ENCODE results near the gene TNIP2.
"Not testable (repeated sequence)": the region's sequence is repeated elsewhere in the genome, so short reads cannot be mapped to it uniquely, and the experiment has no call there.

The TNIP2 gene

DNA sequence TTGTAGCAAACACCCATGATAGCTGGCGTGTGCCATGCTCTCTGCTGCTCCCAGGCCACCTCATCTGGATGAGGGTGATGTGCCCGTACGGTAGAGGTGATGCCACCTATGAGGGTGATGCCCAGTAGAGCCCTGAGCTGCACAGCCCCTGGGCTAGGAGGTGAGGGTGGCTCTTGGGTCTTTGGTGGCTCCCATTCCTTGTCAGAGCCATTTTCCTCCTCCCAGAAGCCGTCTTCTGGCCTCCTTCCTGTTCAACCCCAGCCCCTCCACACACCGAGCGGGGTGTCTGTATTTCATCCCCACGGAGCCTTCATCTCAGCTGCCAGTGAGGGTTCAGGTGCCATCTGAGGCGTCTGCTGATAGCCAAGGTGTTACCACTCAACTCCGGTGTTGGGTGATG lies 12.0 kb upstream of the TNIP2 start:
- Histone ChIP-seq H3K4me3 (no peak overlapping the region), H3K27me3 (peaks cover 0 to 3% of the 10 kb centered on the region in 2 donors), H3K4me1 (peaks cover 0 to 14% (median 3%) of the 10 kb centered on the region in 4 donors), H3K36me3 (no peaks in the 10 kb centered on the region), H3K9me3 (no peaks in the 10 kb centered on the region), H3K27ac (no peak overlapping the region)
- TF ChIP-seq, protein P1, sequence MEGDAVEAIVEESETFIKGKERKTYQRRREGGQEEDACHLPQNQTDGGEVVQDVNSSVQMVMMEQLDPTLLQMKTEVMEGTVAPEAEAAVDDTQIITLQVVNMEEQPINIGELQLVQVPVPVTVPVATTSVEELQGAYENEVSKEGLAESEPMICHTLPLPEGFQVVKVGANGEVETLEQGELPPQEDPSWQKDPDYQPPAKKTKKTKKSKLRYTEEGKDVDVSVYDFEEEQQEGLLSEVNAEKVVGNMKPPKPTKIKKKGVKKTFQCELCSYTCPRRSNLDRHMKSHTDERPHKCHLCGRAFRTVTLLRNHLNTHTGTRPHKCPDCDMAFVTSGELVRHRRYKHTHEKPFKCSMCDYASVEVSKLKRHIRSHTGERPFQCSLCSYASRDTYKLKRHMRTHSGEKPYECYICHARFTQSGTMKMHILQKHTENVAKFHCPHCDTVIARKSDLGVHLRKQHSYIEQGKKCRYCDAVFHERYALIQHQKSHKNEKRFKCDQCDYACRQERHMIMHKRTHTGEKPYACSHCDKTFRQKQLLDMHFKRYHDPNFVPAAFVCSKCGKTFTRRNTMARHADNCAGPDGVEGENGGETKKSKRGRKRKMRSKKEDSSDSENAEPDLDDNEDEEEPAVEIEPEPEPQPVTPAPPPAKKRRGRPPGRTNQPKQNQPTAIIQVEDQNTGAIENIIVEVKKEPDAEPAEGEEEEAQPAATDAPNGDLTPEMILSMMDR (IDR thresholded peaks at IDR 0.05) = no peak
- DNase-seq = peak in 1 of 2 donors; percentile 37
- intact Hi-C loops (cut with DNase I; ENCODE audit: low total_unique reads) = loop anchor here (10.0 kb wide), 2 partner anchors 97 to 167 kb away; no protein-coding TSS in a partner anchor

DNA sequence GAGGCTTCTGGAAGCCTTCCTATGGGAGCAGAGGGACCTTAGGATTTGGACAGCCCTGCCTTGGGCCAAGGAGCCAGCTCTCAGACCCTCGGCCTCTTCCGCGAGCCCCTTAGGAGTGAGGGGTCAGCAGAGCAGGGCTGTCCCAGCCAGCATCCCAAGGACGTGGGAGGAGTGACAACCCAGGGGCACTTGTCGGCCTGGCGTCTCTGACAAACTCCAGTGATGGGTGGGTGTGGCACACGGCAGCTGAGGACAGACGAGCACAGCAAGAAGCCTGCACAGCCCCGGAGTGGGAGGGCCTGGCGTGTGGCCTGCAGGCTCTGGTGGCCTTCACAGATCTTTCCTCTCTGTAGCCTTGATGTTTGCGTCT lies 11.6 kb upstream of the TNIP2 start:
- TF ChIP-seq, protein P1 (IDR thresholded peaks at IDR 0.05) = no peak
- Histone ChIP-seq H3K9me3 (no peaks in the 10 kb centered on the region), H3K4me1 (peaks cover 0 to 14% (median 3%) of the 10 kb centered on the region in 4 donors), H3K36me3 (no peaks in the 10 kb centered on the region), H3K27me3 (peaks cover 0 to 3% of the 10 kb centered on the region in 2 donors), H3K27ac (no peak overlapping the region), H3K4me3 (no peak overlapping the region)
- intact Hi-C loops (cut with DNase I; ENCODE audit: low total_unique reads) = loop anchor here (10.0 kb wide), 2 partner anchors 97 to 167 kb away; no protein-coding TSS in a partner anchor
- DNase-seq = peak in 1 of 2 donors; percentile 53

DNA sequence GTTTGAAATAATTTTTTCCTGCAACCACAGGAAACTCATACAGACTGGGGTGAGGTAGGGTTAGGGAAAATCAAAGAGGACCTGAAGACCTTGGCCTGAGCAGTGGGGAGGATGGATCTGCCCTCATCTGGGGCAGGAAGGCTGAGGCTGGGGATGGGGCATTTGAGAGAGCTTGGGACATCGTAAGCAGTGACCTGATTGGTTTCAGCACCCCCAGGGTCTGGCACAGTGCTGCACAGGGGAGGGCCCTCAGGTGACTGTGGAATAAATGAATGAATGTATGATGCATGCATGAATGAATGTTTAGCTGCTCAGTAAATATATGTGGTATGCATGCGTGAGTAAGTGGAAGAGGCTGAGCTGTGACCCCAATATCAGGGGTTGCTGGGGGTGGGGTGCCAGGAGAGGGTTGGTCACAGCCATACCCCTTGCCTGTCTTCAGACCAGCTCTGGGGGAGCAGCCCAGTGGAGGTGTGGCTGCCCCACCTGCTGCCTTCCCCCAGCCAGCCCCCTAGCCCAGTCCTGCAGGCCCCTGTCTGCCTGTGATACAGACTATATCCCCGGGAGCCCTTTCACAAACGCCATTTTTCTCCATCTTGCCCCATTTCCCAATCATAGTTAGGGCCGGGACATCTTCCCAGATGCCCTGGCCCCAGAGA lies 11.0 kb upstream of the TNIP2 start:
- TF ChIP-seq, protein P1 (IDR thresholded peaks at IDR 0.05) = no peak

DNA sequence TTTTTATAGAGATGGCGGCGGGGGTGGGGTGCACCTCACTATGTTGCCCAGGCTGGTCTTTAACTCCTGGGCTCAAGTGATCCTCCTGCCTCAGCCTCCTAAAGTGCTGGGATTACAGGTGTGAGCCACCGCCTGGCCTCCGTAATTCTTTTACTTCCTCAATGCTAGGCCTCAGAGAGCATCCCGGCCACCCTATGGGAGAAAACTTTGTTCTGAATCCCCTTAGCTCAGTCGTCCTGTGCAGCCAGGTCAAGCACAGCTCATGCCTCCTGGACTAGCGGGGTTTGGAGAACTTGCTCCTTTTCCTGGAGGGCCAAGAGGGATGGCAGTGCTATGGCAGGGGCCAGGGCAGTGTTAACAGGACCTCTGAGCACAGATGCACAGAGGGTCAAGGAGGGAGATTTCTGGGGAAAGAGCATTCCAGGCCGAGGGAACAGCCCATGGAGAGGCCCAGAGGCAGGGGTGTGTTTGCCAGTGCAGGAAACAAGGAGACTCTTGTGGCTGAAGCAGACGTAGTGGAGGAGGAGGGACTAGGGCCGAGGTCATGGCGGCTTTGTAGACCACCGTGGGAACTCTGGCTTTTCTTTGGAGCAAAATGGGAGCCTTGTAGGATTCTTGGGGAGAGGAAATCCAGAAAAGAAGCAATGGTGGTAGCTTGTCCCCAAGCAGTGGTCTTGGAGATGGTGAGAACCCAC lies 9.8 kb upstream of the TNIP2 start:
- H3K4me1 ChIP-seq = peaks cover 0 to 14% (median 3%) of the 10 kb centered on the region in 4 donors
- intact Hi-C loops (cut with DNase I; ENCODE audit: low total_unique reads) = loop anchor here (10.0 kb wide), 2 partner anchors 99 to 169 kb away; no protein-coding TSS in a partner anchor
- H3K9me3 ChIP-seq = no peaks in the 10 kb centered on the region
- no peaks in the 10 kb centered on the region for H3K36me3 ChIP-seq
- H3K4me3 ChIP-seq = no peak overlapping the region
- DNase-seq = peak in 1 of 2 donors; percentile 48
- H3K27me3 ChIP-seq = peaks cover 0 to 3% of the 10 kb centered on the region in 2 donors
- TF ChIP-seq, protein P1 (IDR thresholded peaks at IDR 0.05) = no peak
- no peak overlapping the region for H3K27ac ChIP-seq

More for the DNA sequence above, 11.0 kb upstream of the TNIP2 start:
- peak in 1 of 2 donors; percentile 33 for DNase-seq
- no peaks in the 10 kb centered on the region for H3K9me3 ChIP-seq
- no peaks in the 10 kb centered on the region for H3K36me3 ChIP-seq
- peaks cover 0 to 3% of the 10 kb centered on the region in 2 donors for H3K27me3 ChIP-seq
- H3K4me1 ChIP-seq = peaks cover 0 to 14% (median 3%) of the 10 kb centered on the region in 4 donors
- H3K27ac ChIP-seq = no peak overlapping the region
- H3K4me3 ChIP-seq = no peak overlapping the region
- intact Hi-C loops (cut with DNase I; ENCODE audit: low total_unique reads) = loop anchor here (10.0 kb wide), 2 partner anchors 98 to 168 kb away; no protein-coding TSS in a partner anchor

DNA sequence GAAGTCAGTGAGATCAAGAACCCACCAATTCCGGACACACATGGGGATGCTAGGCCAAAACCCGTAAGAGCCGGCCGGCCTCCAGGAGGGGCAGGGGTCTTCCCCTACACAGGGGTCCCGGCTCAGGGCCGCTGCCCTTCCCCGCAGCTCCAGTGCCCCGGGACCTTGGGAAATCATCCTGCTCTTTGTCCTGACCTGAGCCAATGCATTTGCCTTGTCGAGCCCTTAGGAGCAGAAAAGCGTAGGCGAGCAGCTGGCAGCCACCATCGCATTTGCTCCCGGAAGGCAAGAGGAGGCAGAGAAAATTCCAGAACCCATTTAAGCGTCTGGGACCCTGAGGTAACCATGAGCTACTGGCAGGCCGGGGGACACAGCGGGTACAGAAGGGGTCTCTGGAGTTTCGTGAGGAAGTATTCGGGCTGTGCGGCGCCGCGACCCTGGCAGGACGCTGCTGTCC lies 7.4 kb upstream of the TNIP2 start:
- Histone ChIP-seq H3K27me3 (peaks cover 0 to 1% of the 10 kb centered on the region in 2 donors), H3K9me3 (no peaks in the 10 kb centered on the region), H3K4me1 (peaks cover 0 to 14% (median 3%) of the 10 kb centered on the region in 4 donors), H3K4me3 (peak overlapping the region; percentile 54 to 58), H3K27ac (peak overlapping the region; percentile 67 to 77), H3K36me3 (no peaks in the 10 kb centered on the region)
- intact Hi-C loops (cut with DNase I; ENCODE audit: low total_unique reads) = loop anchor here (5.0 to 10.0 kb wide), 4 partner anchors 101 to 274 kb away; partner anchors contain the start of genes GRK4 and NOP14
- peak in 1 of 2 donors; percentile 70 for DNase-seq
- TF ChIP-seq, protein P1 (IDR thresholded peaks at IDR 0.05) = no peak

DNA sequence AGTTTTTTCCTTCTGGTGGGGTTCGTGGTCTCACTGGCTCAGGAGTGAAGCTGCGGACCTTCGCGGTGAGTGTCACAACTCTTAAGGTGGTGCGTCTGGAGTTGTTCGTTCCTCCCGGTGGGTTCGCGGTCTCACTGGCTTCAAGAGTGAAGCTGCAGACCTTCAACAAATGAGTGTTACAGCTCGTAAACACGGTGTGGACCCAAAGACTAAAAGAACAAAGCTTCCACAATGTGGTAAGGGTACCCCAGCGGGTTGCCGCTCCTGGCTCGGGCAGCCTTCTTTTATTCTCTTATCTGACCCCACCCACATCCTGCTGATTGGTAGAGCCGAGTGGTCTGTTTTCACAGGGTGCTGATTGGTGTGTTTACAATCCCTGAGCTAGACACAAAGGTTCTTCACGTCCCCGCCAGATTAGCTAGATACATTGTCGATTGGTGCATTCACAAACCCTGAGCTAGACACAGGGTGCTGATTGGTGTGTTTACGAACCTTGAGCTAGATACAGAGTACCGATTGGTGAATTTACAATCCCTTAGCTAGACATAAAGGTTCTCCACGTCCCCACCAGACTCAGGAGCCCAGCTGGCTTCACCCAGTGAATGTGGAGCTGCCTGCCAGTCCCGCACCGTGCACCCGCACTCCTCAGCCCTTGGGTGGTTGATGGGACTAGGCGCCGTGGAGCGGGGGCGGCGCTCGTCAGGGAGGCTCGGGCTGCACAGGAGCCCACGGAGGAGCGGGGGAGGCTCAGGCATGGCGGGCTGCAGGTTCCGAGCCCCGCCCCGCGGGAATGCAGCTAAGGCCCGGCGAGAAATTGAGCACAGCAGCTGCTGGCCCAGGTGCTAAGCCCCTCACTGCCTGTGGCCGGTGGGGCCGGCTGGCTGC lies 6.6 kb upstream of the TNIP2 start:
- H3K4me3 ChIP-seq, H3K36me3 ChIP-seq, H3K27ac ChIP-seq, H3K27me3 ChIP-seq, H3K9me3 ChIP-seq: not testable (repeated sequence)
- peaks cover 0 to 14% (median 3%) of the 10 kb centered on the region in 4 donors for H3K4me1 ChIP-seq
- DNase-seq = peak in 1 of 2 donors; percentile 63
- intact Hi-C loops (cut with DNase I; ENCODE audit: low total_unique reads) = loop anchor here (5.0 to 10.0 kb wide), 4 partner anchors 102 to 275 kb away; partner anchors contain the start of genes GRK4 and NOP14

Measured in tibial artery (tissue), 4 donors.